OCI-LY3 (cell line): ENCODE data around the gene KLK7.

ENCODE experiments used
- H2AFZ ChIP-seq: fragments of 200-600, 300-600 bp; shearing (Covaris generic); 2 replicates; pipeline ENCODE4 v1.6.0; 2014; ENCODE audit warnings: antibody characterized with exemption, low read depth, low read length
- H3K27ac ChIP-seq: fragments of 200-600, 300-600 bp; sonication (generic); 2 replicates; pipeline ENCODE4 v1.5.1; 2014; ENCODE audit warnings: mild to moderate bottlenecking, low read length, moderate library complexity, mixed read lengths
- H3K27me3 ChIP-seq: fragments of 200-600, 300-600 bp; sonication (generic); 2 replicates; pipeline ENCODE4 v1.6.1; 2014; ENCODE audit warnings: low read depth, low read length, mixed read lengths
- H3K36me3 ChIP-seq: fragments of 200-600, 300-600 bp; sonication (generic); replicated peaks from 2 replicates; pipeline ENCODE3; 2014; ENCODE audit warnings: low read depth, low read length, mixed read lengths
- H3K4me1 ChIP-seq: fragments of 300-600, 200-600 bp; sonication (generic); 2 replicates; pipeline ENCODE4 v1.6.1; 2014; ENCODE audit warnings: low read length, mixed read lengths
- H3K4me2 ChIP-seq: fragments of 200-600, 300-600 bp; sonication (generic); 2 replicates; pipeline ENCODE4 v1.6.1; 2014; ENCODE audit warnings: low read length, mixed read lengths
- H3K4me3 ChIP-seq: fragments of 300-600, 200-600 bp; sonication (generic); 2 replicates; pipeline ENCODE4 v1.5.1; 2014; ENCODE audit warnings: antibody characterized with exemption, mild to moderate bottlenecking, low read length, moderate library complexity
- H3K79me2 ChIP-seq: fragments of 300-600, 200-600 bp; shearing (Covaris generic); 2 replicates; pipeline ENCODE4 v1.6.1; 2014; ENCODE audit warnings: mild to moderate bottlenecking, low read length, mixed read lengths
- H3K9ac ChIP-seq: fragments of 300-600, 200-600 bp; shearing (Covaris generic); 2 replicates; pipeline ENCODE4 v1.6.0; 2014; ENCODE audit warnings: mild to moderate bottlenecking, low read length, moderate library complexity
- H3K9me3 ChIP-seq: fragments of 200-600, 300-600 bp; shearing (Covaris generic); 2 replicates; pipeline ENCODE4 v1.6.1; 2014; ENCODE audit warnings: low read length, mixed read lengths; ENCODE audit not compliant: insufficient read depth
- H4K20me1 ChIP-seq: fragments of 200-600, 300-600 bp; sonication (generic); 2 replicates; pipeline ENCODE4 v1.6.1; 2016; ENCODE audit warnings: low read length, mixed read lengths; ENCODE audit not compliant: insufficient read depth
- EZH2phosphoT487 ChIP-seq: fragments of 200-600 bp; shearing (Covaris generic); IDR thresholded peaks from 2 replicates; pipeline ENCODE4 v1.6.1; 2018; ENCODE audit warnings: antibody characterized with exemption, mixed run types, low read depth
- TF ChIP-seq, protein P1 (sequence below): fragments of 200-600, 300-600 bp; sonication (generic); IDR thresholded peaks from 2 replicates; pipeline ENCODE4 v1.5.1; 2014; ENCODE audit warnings: antibody characterized with exemption, low read length, low read depth

KLK7 gene

GRCh38 chr19:50968716-50969412, 14.9 kb downstream of the KLK7 start:
- Histone ChIP-seq H3K4me2 (no peak overlapping the region), H3K27me3 (peaks cover 15% of the 10 kb centered on the region), H3K9me3 (no peaks in the 10 kb centered on the region), H4K20me1 (no peaks in the 10 kb centered on the region), H3K9ac (no peak overlapping the region), H3K79me2 (no peaks in the 10 kb centered on the region), H2AFZ (no peak overlapping the region), H3K27ac (no peak overlapping the region), H3K4me3 (no peak overlapping the region), H3K36me3 (no peaks in the 10 kb centered on the region), H3K4me1 (no peaks in the 10 kb centered on the region)
- TF ChIP-seq EZH2phosphoT487, result no peak
- TF ChIP-seq, protein P1, sequence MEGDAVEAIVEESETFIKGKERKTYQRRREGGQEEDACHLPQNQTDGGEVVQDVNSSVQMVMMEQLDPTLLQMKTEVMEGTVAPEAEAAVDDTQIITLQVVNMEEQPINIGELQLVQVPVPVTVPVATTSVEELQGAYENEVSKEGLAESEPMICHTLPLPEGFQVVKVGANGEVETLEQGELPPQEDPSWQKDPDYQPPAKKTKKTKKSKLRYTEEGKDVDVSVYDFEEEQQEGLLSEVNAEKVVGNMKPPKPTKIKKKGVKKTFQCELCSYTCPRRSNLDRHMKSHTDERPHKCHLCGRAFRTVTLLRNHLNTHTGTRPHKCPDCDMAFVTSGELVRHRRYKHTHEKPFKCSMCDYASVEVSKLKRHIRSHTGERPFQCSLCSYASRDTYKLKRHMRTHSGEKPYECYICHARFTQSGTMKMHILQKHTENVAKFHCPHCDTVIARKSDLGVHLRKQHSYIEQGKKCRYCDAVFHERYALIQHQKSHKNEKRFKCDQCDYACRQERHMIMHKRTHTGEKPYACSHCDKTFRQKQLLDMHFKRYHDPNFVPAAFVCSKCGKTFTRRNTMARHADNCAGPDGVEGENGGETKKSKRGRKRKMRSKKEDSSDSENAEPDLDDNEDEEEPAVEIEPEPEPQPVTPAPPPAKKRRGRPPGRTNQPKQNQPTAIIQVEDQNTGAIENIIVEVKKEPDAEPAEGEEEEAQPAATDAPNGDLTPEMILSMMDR, result no peak

- Histone ChIP-seq H3K27me3 (peaks cover 21% of the 10 kb centered on the region), H3K4me1 (no peaks in the 10 kb centered on the region), H3K27ac (no peak overlapping the region), H3K4me2 (no peak overlapping the region), H3K36me3 (no peaks in the 10 kb centered on the region), H3K4me3 (no peak overlapping the region), H3K9ac (no peak overlapping the region), H2AFZ (no peak overlapping the region), H3K9me3 (no peaks in the 10 kb centered on the region), H3K79me2 (no peaks in the 10 kb centered on the region), H4K20me1 (no peaks in the 10 kb centered on the region)
- TF ChIP-seq, protein P1, result no peak
- TF ChIP-seq EZH2phosphoT487, result no peak
These were observed 15.6 kb downstream of the KLK7 start for GRCh38 chr19:50967929-50968715.

GRCh38 chr19:50964266-50964665, 19.5 kb downstream of the KLK7 start:
- Histone ChIP-seq H3K79me2 (no peaks in the 10 kb centered on the region), H2AFZ (no peak overlapping the region)

DNA sequence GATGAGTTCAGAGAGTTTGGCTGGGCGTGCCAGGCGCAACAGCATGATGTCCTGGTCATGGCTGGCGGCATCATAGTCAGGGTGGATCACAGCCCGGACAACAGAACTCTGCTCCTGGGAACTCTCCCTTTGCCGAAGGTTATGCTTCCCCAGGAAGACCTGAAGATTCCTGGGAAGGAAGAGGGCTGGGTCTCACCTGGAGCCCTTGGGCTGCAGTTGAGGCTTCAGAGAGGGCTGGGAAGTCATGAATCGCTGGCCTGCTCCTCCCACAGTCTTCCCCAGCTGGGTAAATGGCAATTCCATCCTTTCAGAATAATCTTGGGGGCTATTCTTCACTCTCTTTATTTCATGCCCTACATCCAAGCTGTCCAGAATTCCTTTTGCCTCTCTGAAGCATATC, 20.3 kb downstream of the KLK7 start:
- Histone ChIP-seq H3K9me3 (no peaks in the 10 kb centered on the region), H3K4me3 (no peak overlapping the region), H3K9ac (no peak overlapping the region), H3K4me1 (no peaks in the 10 kb centered on the region), H3K36me3 (no peaks in the 10 kb centered on the region), H3K27me3 (peaks cover 21% of the 10 kb centered on the region), H4K20me1 (no peaks in the 10 kb centered on the region), H3K79me2 (no peaks in the 10 kb centered on the region), H3K4me2 (no peak overlapping the region), H2AFZ (no peak overlapping the region), H3K27ac (no peak overlapping the region)
- TF ChIP-seq EZH2phosphoT487, result no peak
- TF ChIP-seq, protein P1, result no peak

More at GRCh38 chr19:50964266-50964665, 19.5 kb downstream of the KLK7 start:
- no peak overlapping the region for H3K27ac ChIP-seq
- peaks cover 17% of the 10 kb centered on the region for H3K27me3 ChIP-seq
- no peak overlapping the region for H3K4me2 ChIP-seq
- H3K9ac ChIP-seq, result no peak overlapping the region
- no peaks in the 10 kb centered on the region for H3K4me1 ChIP-seq
- no peak overlapping the region for H3K4me3 ChIP-seq
- no peaks in the 10 kb centered on the region for H4K20me1 ChIP-seq
- TF ChIP-seq, protein P1, result no peak
- TF ChIP-seq EZH2phosphoT487, result no peak
- no peaks in the 10 kb centered on the region for H3K9me3 ChIP-seq
- H3K36me3 ChIP-seq, result no peaks in the 10 kb centered on the region
